Adrenal gland (tissue), 12 donors: Measurements from ENCODE around the gene WDR62. TPM values are rescaled to one million over a fixed set of nuclear protein-coding genes. Genes with fewer than 3 reads are reported as not detected.

ENCODE experiments used
- DNase-seq, 7 donors: peaks; one replicate each; pipeline ENCODE4 v3.0.0-alpha.2; 2019 to 2020
- H3K27ac ChIP-seq, 5 donors: fragments of 200-600 bp; sonication (generic) in 4 of 5; 1 replicate in 3 of 5; 2 replicates in 2 of 5; pipeline versions ENCODE4 v1.5.1 to v1.8.0; 2016 to 2020; ENCODE audit warnings: mild to moderate bottlenecking in 1 of 5
- H3K27me3 ChIP-seq: fragments of 200-600 bp; 2 replicates; pipeline ENCODE4 v1.8.0; 2021
- H3K36me3 ChIP-seq, 2 donors: fragments of 200-600 bp; replicated peaks in 1 of 2; 1 replicate in 1 of 2; 2 replicates in 1 of 2; pipeline versions ENCODE4 v1.5.1 to v1.8.0; 2018 to 2022
- H3K4me1 ChIP-seq, 2 donors: fragments of 200-600 bp; replicated peaks in 1 of 2; 1 replicate in 1 of 2; 2 replicates in 1 of 2; pipeline versions ENCODE4 v1.5.1 to v1.8.0; 2018 to 2021
- H3K4me3 ChIP-seq, 4 donors: fragments of 200-600 bp; sonication (generic) in 3 of 4; one replicate each; pipeline ENCODE4 v1.5.1; 2016 to 2018
- H3K9me3 ChIP-seq, 3 donors: fragments of 200-600 bp; sonication (generic) in 1 of 3; replicated peaks in 1 of 3; 1 replicate in 2 of 3; 2 replicates in 1 of 3; pipeline versions ENCODE4 v1.5.1 to v1.8.0; 2016 to 2021
- POLR2A ChIP-seq, 2 donors: fragments of 450-650 bp; IDR thresholded peaks; one replicate each; pipeline ENCODE4 v1.6.1; 2017; ENCODE audit warnings: antibody characterized with exemption in 2 of 2, mild to moderate bottlenecking in 2 of 2, moderate library complexity in 1 of 2
- WGBS, 4 donors: extraction: QIAGEN DNeasy Blood & Tissue Kit in 2 of 4; methylation state at CpG; one replicate each; pipeline versions ENCODE4 v1.1.5 to v1.1.7; 2013 to 2017; 5-methylcytosine and 5-hydroxymethylcytosine counted together
- intact Hi-C, 2 donors: fragments of 100-400 bp; cut with DNase I; formaldehyde crosslinking; loops; one replicate each; pipeline versions ENCODE4 v1.14.1 to v1.15.0; 2022 to 2023
- polyA plus RNA-seq, 3 donors: library from polyadenylated mRNA; stranded (reverse); fragments of 200-250 nt in 2 of 3; fragments of 350-450 nt in 1 of 3; fragmentation: Illumina TruSeq in 1 of 3; extraction: RNeasy Lipid Tissue Mini Kit (QIAGEN cat#74804) in 1 of 3; gene quantifications; one replicate each; pipeline ENCODE4 v1.2.3, GENCODE V29; 2013 to 2014
- total RNA-seq, 9 donors: library from RNA; depleted of rRNA in 4 of 9; stranded (reverse); fragments of >200 nt in 4 of 9; fragments of 120-200 nt in 1 of 9; fragmentation: NEBNext Ultra II Directional in 1 of 9; extraction: Animal tissue kit (Norgen Biotek cat#: 25700) in 1 of 9; gene quantifications; one replicate each; pipeline versions ENCODE4 v1.1.0 to v1.2.4, GENCODE V29; 2013 to 2023
- TF ChIP-seq, protein P1 (sequence below), 6 experiments: fragments of 450-650 bp in 4 of 6; fragments of 200-600 bp in 2 of 6; sonication (generic) in 1 of 6; IDR thresholded peaks; 1 replicate in 5 of 6; 2 replicates in 1 of 6; pipeline versions ENCODE4 v1.5.1 to v1.8.0; 2016 to 2021; ENCODE audit warnings: antibody characterized with exemption in 6 of 6, mild to moderate bottlenecking in 2 of 6, moderate library complexity in 1 of 6
- donor health status: healthy with polysubstance abuse.
- donor health status: Bipolar disorder and iron deficiency.
- donor health status: DM: yes; HTN: yes; CAD: no.
- donor health status: DM: no; HTN: no; CAD: no.
- donor health status: DM: no; HTN: no; CAD: no.
- donor health status: DM: yes; HTN: yes; CAD: no.

The WDR62 gene
- total and polyA plus RNA-seq, 12 donors = 0.12 to 2.0 (median 0.70) TPM; not detected in 1

DNA sequence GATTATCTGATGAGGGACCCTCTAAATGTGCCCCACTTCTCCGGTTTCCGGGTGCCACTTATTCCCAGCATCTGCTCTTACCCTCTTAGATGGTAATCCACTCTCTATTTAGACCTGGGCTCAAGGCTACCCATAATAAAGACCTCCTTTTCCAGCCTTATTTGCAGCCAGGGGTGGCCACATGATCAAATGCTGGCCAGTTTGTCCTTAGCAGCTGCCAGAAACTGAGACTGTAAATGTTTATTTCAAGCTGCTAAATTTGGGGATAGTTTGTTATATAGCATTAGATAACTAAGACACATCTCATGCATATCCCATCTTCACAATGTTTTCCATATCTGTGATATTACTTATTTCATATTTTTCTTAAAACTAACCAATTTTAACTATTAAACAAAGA is 10.7 kb upstream of the WDR62 start:
- no peak overlapping the region for H3K4me3 ChIP-seq
- H3K4me1 ChIP-seq = no peaks in the 10 kb centered on the region
- intact Hi-C loops = no loop called here
- no peak for DNase-seq
- H3K36me3 ChIP-seq = no peaks in the 10 kb centered on the region
- no peaks in the 10 kb centered on the region for H3K27me3 ChIP-seq
- 94 to 98% (median 96%) methylated on average over 2 of the region's 2 CpGs for WGBS, 4 donors
- H3K27ac ChIP-seq = no peak overlapping the region
- no peaks in the 10 kb centered on the region for H3K9me3 ChIP-seq
- no peak for TF ChIP-seq POLR2A (IDR thresholded peaks at IDR 0.05)
- TF ChIP-seq, protein P1, sequence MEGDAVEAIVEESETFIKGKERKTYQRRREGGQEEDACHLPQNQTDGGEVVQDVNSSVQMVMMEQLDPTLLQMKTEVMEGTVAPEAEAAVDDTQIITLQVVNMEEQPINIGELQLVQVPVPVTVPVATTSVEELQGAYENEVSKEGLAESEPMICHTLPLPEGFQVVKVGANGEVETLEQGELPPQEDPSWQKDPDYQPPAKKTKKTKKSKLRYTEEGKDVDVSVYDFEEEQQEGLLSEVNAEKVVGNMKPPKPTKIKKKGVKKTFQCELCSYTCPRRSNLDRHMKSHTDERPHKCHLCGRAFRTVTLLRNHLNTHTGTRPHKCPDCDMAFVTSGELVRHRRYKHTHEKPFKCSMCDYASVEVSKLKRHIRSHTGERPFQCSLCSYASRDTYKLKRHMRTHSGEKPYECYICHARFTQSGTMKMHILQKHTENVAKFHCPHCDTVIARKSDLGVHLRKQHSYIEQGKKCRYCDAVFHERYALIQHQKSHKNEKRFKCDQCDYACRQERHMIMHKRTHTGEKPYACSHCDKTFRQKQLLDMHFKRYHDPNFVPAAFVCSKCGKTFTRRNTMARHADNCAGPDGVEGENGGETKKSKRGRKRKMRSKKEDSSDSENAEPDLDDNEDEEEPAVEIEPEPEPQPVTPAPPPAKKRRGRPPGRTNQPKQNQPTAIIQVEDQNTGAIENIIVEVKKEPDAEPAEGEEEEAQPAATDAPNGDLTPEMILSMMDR (IDR thresholded peaks at IDR 0.05) = no peak

DNA sequence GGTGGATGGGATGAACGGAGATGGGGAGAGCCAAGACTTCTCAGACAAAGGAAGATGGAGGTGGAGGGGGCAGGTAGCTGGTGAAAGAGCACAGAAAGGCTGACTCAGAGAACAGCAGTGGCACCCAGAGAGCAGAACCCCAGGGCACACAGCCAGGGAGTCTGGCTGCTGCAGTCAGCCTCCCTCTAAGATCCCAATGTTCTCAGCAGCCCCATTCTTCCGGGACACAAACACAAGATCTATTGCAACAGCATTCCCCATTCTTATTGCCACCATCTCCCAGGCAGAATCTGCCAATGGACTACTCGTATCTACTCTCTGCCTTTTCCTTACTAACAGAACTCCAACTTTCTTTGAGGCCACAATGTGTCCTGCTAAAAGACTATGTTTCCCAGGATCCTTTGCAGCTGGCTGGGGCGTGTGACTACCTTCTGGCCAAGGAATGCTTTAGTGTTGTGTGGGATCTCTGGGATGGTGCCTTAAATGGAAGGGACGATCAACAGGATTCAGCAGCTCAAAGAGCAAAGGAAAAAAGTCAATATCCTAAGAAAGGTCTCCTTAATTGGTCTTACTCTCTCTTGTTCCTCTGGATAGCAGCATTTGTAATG is 8.2 kb upstream of the WDR62 start:
- Histone ChIP-seq H3K9me3 (no peaks in the 10 kb centered on the region), H3K36me3 (no peaks in the 10 kb centered on the region), H3K27me3 (no peaks in the 10 kb centered on the region), H3K27ac (no peak overlapping the region), H3K4me1 (no peaks in the 10 kb centered on the region), H3K4me3 (no peak overlapping the region)
- intact Hi-C loops = no loop called here
- DNase-seq = no peak
- WGBS, 4 donors = 92 to 94% (median 93%) methylated on average over 5 of the region's 5 CpGs
- TF ChIP-seq, protein P1 (IDR thresholded peaks at IDR 0.05) = no peak
- no peak for TF ChIP-seq POLR2A (IDR thresholded peaks at IDR 0.05)

DNA sequence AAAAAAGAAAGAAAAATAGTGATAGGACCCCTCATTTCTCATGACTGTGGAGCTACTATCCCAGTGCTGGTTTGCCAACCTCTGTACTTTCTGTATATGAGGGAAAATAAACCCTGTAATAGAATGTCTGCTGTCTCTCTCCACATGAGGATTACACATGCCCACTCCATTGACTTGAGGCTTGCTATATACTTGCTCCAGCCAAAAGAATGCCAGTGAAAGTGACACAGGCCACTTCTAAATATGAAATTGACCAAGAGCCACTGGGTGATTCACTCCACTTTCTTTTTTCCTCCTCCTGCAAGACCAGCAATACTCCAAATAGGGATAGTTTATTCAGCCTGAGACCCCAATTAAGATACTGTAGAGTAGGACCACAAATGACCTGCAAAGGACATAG is 6.9 kb upstream of the WDR62 start:
- Histone ChIP-seq H3K36me3 (no peaks in the 10 kb centered on the region), H3K9me3 (no peaks in the 10 kb centered on the region), H3K27me3 (no peaks in the 10 kb centered on the region), H3K27ac (no peak overlapping the region), H3K4me3 (no peak overlapping the region), H3K4me1 (no peaks in the 10 kb centered on the region)
- DNase-seq = no peak
- intact Hi-C loops = no loop called here
- TF ChIP-seq, protein P1 (IDR thresholded peaks at IDR 0.05) = no peak
- no peak for TF ChIP-seq POLR2A (IDR thresholded peaks at IDR 0.05)

DNA sequence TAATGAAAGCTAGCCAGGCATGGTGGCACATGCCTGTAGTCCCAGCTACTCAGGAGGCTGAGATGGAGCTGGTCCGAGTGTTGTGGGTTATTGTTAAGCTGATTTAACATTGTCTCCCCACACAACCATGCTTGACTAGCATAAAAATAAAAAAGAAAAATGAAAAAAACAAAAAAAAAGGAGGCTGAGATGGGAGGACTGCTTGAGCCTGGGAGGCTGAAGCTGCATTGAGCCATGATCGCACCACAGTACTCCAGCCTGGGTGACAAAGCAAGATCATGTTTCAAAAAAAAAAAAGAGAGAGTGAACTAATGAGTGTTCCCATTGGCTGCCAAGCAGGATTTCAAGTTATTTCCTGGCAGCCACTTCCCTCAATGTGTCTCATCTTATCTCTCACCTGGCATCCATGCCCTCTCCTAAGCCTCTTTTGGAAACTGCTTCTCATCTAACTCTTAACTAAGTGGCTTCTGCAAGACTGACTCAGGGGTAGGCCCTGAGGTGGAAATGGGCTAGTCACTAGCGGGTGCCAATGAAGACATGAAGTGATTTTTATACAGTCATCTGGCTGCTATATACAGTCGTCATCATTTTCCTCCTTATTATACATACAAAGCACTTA is 5.5 kb upstream of the WDR62 start:
- WGBS, 4 donors = 91 to 96% (median 94%) methylated on average over 4 of the region's 4 CpGs

More for the DNA sequence above, 5.5 kb upstream of the WDR62 start:
- no peak for DNase-seq
- H3K9me3 ChIP-seq = no peaks in the 10 kb centered on the region
- no peak overlapping the region for H3K4me3 ChIP-seq
- intact Hi-C loops = no loop called here
- H3K36me3 ChIP-seq = no peaks in the 10 kb centered on the region
- no peaks in the 10 kb centered on the region for H3K27me3 ChIP-seq
- no peaks in the 10 kb centered on the region for H3K4me1 ChIP-seq
- TF ChIP-seq, protein P1 (IDR thresholded peaks at IDR 0.05) = no peak
- TF ChIP-seq POLR2A (IDR thresholded peaks at IDR 0.05) = no peak
- H3K27ac ChIP-seq = no peak overlapping the region
